Nephron (organoid): ENCODE results near the gene UBAC1.

ENCODE experiments used
- H3K27ac Mint-ChIP-seq, 3 experiments: 2 replicates each; pipeline ENCODE4 v1.8.0; 2020; ENCODE audit warnings: mixed read lengths in 3 of 3, mild to moderate bottlenecking in 2 of 3, moderate library complexity in 1 of 3
- H3K27me3 Mint-ChIP-seq: 2 replicates; pipeline ENCODE4 v1.8.0; 2021; ENCODE audit warnings: low read depth, mild to moderate bottlenecking, moderate library complexity, mixed read lengths
- H3K36me3 Mint-ChIP-seq: 2 replicates; pipeline ENCODE4 v1.8.0; 2020; ENCODE audit warnings: low read depth, mixed read lengths
- H3K4me1 Mint-ChIP-seq: 2 replicates; pipeline ENCODE4 v1.8.0; 2020; ENCODE audit warnings: mixed read lengths
- H3K4me3 Mint-ChIP-seq, 3 experiments: 2 replicates each; pipeline ENCODE4 v1.8.0; 2020; ENCODE audit warnings: mild to moderate bottlenecking in 3 of 3, mixed read lengths in 3 of 3, moderate library complexity in 2 of 3
- H3K9me3 Mint-ChIP-seq: 2 replicates; pipeline ENCODE4 v1.8.0; 2020; ENCODE audit warnings: mixed read lengths
- TF ChIP-seq, protein P1 (sequence below), 3 experiments: fragments of 200-600 bp; sonication (generic); IDR thresholded peaks; one replicate each; pipeline ENCODE4 v1.5.0; 2021; ENCODE audit warnings: antibody characterized with exemption in 3 of 3; ENCODE audit not compliant: unreplicated experiment in 3 of 3

UBAC1 gene

DNA sequence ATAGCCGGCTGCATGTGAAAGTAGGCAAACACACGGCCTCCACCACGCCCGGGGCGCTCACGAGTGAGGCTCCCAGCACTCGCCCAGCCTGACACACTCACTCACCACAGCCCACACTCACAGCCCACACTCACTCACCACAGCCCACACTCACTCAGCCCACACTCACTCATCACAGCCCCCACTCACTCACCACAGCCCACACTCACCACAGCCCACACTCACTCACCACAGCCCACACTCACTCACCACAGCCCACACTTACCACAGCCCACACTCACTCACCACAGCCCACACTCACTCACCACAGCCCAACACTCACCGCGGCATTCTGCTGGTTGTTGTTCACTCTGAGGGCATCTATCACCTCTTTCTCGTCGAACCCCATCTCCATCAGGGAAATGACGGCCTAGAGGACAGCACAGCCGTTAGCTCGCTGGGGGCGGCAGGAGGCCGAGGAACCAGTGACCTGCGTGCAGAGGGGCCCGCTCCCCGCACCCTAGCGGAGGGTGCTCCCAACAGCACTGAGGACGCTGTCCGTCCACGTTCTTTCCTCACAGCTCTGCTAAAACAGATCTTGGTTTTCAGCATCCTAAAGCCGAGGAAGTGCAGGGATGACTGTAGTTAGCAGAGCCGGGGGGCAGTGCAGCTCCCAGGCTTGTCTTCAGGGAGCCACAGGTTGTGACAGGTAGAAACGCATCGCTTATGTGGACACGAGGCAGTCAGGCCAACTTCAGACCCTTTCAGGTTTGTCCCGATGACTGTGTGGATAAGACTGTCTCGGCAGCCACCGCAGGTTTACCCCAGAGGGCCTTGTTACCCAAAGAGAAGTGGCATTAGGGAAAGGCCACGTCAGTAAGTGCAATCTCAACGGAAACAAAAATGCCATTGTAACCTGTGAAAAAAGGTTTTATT lies 21.6 kb downstream of the UBAC1 start:
- TF ChIP-seq, protein P1, sequence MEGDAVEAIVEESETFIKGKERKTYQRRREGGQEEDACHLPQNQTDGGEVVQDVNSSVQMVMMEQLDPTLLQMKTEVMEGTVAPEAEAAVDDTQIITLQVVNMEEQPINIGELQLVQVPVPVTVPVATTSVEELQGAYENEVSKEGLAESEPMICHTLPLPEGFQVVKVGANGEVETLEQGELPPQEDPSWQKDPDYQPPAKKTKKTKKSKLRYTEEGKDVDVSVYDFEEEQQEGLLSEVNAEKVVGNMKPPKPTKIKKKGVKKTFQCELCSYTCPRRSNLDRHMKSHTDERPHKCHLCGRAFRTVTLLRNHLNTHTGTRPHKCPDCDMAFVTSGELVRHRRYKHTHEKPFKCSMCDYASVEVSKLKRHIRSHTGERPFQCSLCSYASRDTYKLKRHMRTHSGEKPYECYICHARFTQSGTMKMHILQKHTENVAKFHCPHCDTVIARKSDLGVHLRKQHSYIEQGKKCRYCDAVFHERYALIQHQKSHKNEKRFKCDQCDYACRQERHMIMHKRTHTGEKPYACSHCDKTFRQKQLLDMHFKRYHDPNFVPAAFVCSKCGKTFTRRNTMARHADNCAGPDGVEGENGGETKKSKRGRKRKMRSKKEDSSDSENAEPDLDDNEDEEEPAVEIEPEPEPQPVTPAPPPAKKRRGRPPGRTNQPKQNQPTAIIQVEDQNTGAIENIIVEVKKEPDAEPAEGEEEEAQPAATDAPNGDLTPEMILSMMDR (IDR thresholded peaks at IDR 0.05; ENCODE audit: unreplicated experiment in 3 of 3): no peak

DNA sequence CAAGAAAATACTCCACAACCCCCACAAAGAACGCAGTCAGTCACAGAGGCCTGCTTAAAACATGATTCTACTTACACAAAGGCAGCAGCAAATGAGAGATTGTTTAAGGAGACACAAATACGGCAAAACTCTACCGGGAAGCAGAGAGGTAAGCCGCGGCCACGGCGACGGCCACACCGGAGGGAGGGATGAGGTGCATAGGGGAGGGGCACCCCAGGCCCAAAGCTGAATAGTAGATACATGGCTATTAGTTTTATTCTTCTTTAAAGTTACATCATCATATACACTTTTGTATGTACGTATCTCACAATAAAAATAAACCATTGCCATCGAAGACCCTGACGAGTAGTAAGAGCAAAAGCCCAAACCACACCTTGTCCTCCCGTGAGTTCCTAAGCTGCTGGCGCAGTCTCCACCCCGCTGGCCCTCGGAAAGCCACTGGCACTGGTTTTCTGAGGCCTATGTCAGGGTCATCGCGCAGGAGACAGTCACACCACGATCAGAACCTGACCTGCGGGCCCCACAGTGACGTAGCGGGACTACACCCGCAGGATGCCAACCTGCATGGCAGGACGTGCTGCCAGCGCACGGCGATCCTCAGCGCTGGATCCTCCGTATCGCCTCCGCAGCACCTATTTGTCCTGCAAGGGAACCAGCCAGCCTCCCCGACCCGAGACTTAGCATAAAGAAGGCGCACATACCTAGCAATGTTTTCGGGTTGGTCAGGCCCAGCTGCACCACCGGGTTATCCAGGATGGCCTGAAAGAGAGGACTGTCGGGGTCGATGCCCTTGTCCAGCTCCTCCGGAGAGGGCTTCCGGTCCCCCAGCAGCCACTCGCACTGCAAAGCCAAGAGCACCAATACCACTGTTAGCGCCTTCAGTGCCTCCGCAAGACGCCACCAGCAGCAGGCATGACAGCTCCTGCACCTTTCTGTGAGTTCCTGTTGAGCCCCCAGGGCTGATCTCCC lies 23.4 kb downstream of the UBAC1 start:
- H3K27ac Mint-ChIP-seq: no peak overlapping the region
- no peaks in the 10 kb centered on the region for H3K4me1 Mint-ChIP-seq
- H3K9me3 Mint-ChIP-seq: peaks cover 6% of the 10 kb centered on the region
- H3K36me3 Mint-ChIP-seq: peaks cover 75% of the 10 kb centered on the region
- TF ChIP-seq, protein P1 (IDR thresholded peaks at IDR 0.05; ENCODE audit: unreplicated experiment in 3 of 3): no peak
- H3K27me3 Mint-ChIP-seq: no peaks in the 10 kb centered on the region
- no peak overlapping the region for H3K4me3 Mint-ChIP-seq

More for the DNA sequence above, 21.6 kb downstream of the UBAC1 start:
- Mint-ChIP-seq H3K27ac (no peak overlapping the region), H3K4me1 (no peaks in the 10 kb centered on the region), H3K9me3 (peaks cover 6% of the 10 kb centered on the region), H3K4me3 (no peak overlapping the region), H3K27me3 (no peaks in the 10 kb centered on the region), H3K36me3 (peaks cover 74% of the 10 kb centered on the region)

DNA sequence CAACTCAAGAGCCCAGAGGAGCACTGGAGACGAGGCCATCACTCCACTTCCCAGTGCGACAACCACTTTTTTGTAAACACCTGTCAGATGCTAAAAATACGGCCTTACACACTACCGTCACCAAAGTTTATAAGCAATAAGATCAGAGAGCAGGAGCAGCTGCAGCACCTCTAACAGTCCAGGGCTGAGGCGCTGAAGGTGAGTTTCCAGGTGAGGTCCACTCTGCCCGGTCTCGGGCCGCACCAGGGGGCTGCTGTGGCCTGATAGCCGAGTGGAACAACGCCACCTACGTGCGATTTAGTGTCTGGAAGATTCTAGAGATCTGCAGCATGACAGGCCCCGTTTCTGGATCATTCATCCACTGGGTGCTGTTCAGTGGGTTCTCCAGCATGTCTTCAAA lies 28.1 kb downstream of the UBAC1 start:
- Mint-ChIP-seq H3K36me3 (peaks cover 59% of the 10 kb centered on the region), H3K9me3 (peaks cover 6% of the 10 kb centered on the region), H3K4me1 (no peaks in the 10 kb centered on the region), H3K4me3 (no peak overlapping the region), H3K27ac (no peak overlapping the region), H3K27me3 (no peaks in the 10 kb centered on the region)
- TF ChIP-seq, protein P1 (IDR thresholded peaks at IDR 0.05; ENCODE audit: unreplicated experiment in 3 of 3): no peak

- Mint-ChIP-seq H3K4me1 (no peaks in the 10 kb centered on the region), H3K9me3 (peaks cover 6% of the 10 kb centered on the region), H3K27ac (no peak overlapping the region), H3K27me3 (no peaks in the 10 kb centered on the region), H3K4me3 (no peak overlapping the region), H3K36me3 (peaks cover 55% of the 10 kb centered on the region)
- TF ChIP-seq, protein P1 (IDR thresholded peaks at IDR 0.05; ENCODE audit: unreplicated experiment in 3 of 3): no peak
Observed at GRCh38 chr9:135932656-135933055, 28.5 kb downstream of the UBAC1 start.

DNA sequence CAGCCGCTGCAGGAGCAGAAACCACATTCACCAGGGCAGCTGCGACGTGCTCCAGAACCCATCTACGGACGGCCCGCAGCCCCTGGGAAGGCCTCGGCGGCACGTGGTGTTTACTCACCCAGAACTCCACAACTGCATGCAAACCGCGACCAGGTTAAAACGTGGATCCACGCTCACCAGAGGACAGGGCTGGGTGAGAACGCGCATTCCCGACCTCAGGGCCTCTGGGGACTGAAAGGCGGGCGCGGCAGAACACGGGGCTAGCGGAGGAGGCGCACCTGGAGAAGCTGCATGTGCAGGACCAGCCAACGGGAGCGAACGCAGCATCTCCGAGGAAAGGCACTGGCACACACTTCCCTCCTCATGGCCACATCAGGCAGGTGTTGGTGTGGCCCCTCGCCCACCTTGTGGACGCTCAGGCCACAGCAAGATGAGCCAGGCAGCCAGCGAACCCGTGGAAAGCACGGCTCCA lies 29.8 kb downstream of the UBAC1 start:
- Mint-ChIP-seq H3K4me3 (no peak overlapping the region), H3K36me3 (peaks cover 43% of the 10 kb centered on the region), H3K9me3 (peaks cover 3% of the 10 kb centered on the region), H3K27me3 (no peaks in the 10 kb centered on the region), H3K27ac (no peak overlapping the region), H3K4me1 (no peaks in the 10 kb centered on the region)
- TF ChIP-seq, protein P1 (IDR thresholded peaks at IDR 0.05; ENCODE audit: unreplicated experiment in 3 of 3): no peak
